Stimulated activated CD4-positive, alpha-beta T cell treated with anti-CD3 and anti-CD28 coated beads, Interleukin-2, amount 100 ng/mL, for 48 hours (primary cell): Measurements from ENCODE around the gene ATP6V0B.

Source experiments
- DNase-seq, 2 donors: peaks; one replicate each; pipeline ENCODE4 v3.0.0-alpha.2; 2020

Gene ATP6V0B

DNA sequence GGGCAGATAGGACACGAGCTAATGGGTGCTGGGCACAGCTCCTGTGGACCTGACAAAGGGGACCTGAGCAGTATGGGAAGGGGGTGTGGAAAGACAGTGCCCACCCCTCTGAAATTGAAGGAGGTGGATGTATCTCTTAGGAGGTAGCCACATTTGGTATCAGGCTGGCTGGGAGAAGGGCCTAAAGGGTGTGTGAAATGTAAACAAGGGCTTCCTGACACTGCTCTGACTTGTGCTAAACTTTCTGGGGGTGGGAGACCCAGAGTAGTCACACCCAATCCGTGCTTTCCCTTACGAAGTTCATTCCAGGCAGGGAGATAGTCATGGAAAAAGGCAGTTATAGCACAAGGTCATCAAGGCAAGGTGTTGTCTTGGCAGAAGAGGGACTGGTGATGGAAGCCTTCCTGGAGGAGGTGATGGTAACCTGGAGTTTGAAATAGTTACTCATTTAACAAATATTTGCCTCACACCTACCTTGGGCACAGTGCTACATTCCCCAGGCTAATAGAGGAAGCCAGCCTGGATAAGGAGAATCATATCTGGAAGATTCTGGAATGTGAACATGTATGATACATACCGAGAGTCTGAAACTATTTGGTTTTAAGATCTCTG lies 11.3 kb downstream of the ATP6V0B start:
- DNase-seq: no peak

DNA sequence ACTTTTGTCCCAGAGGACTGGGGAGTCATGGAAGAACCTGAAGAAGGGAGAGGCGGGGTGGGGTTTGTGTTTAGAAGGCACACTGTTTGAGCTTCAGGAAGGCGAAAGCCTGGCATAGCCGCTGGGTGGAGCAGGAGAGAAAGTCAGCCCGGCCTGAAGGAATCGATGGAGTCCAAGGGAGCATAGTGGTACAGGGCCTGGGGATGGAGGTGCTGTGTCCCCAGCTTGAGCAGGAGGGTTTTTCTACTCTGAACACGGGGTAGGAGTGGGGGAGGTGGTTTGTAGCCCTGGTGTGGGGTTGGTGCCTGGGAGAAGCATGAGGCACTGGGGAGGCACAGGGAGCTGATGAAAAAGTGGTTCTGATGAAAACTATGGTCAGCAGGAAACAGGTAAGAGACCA lies 12.0 kb downstream of the ATP6V0B start:
- no peak for DNase-seq

DNA sequence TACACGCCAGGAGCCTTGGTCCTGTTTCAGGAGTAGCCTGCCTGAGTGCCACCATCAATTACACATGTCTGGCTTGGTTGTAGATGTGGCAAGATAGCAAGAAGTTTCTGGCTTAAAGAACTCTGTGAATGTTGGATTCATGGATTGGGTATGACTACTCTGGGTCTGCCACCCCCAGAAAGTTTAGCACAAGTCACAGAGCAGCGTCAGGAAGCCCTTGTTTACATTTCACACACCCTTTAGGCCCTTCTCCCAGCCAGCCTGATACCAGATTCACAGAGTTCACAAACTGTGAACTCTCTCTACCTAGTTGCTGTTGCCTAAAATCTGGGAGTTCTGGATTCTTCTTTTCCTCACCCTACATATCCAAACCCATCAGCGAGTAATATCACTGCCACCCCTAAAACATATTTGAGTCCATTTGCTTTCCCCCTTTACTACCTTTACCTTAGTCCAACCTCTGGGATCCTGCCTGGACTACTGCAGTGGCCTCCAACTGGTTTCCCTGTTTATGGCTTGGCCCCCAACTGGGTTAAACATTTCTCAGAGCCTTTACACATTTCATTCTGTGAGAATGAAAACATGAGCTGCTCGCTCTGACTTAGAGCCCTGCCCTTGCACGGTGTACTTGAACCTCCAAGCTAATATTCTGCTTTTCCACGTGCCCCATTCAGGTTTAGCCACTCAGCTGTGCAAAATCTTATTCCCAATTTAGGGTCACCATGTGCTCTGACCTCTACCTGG lies 12.6 kb downstream of the ATP6V0B start:
- DNase-seq: no peak

DNA sequence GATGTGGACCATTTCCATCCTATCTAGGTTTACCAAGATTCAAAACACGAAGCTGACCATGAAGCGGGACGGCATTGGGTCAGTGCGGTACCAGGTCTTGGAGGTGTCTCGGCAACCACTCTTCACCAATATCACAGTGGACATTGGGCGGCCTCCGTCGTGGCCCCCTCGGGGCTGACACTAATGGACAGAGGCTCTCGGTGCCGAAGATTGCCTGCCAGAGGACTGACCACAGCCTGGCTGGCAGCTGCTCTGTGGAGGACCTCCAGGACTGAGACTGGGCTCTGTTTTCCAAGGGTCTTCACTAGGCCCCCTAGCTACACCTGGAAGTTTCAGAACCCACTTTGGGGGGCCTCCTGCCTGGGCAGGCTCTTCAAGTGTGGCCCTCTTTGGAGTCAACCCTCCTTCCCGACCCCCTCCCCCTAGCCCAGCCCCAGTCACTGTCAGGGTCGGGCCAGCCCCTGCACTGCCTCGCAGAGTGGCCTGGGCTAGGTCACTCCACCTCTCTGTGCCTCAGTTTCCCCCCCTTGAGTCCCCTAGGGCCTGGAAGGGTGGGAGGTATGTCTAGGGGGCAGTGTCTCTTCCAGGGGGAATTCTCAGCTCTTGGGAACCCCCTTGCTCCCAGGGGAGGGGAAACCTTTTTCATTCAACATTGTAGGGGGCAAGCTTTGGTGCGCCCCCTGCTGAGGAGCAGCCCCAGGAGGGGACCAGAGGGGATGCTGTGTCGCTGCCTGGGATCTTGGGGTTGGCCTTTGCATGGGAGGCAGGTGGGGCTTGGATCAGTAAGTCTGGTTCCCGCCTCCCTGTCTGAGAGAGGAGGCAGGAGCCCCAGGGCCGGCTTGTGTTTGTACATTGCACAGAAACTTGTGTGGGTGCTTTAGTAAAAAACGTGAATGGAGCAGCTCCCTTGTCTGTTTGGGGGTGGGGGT lies 15.8 kb downstream of the ATP6V0B start:
- DNase-seq: no peak

DNA sequence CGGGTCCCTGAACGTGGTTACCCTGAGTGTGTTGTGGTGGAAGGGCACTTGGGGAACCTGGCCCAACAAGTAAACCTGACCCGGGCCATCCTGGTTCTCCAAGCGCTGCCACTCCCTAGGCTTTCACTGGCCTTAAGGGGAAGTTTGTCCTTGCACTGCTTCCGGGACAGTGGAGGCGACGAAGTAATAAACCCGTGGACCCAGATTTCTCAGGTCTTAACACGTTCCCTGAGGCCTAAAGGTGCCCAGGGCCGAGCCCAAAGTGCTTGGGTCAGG lies 16.4 kb downstream of the ATP6V0B start:
- DNase-seq: no peak

DNA sequence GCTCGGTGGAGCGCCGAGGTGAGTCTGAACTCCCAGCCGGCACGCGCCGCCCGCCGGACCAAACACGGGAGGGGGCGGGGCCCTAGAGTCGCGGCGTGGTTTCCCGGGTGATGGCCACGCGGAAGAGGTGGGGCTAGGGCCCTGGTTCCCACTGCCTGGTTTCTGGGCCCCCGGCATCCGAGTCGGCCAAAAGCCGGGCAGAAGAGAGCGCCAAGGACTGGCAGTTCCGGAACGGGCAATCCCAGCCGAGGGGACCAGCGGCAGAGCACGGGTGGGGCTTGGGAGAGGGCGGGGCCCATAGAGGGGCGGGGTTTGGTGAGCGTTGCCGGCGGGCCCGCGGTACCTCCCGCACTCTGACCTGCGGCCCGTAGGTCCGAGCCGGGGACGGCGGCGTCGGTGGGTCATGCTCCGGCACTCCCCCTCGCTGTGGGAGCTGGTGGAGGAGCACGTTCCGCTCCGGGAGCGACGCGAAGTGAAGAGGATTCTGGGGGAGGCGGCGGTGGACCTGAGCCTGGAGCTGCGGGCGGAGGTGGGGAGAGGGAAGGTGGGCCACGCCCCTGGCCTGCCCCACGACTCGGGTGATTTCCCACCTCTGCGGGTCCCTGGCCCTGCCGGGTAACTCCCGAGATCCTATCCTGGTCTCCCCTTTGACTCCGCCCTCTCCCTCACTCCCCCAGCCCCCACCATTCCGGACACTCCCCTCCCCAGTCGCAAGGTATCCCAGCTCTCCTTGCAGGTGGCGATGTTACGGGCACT lies 16.9 kb downstream of the ATP6V0B start, which contains the start of gene CCDC24:
CCDC24 (plus strand) TSS at position 124 of the 756 bp plus-strand sequence; CDS start at position 404, 280 bp downstream.
- peak; percentile 69 to 71 for DNase-seq

DNA sequence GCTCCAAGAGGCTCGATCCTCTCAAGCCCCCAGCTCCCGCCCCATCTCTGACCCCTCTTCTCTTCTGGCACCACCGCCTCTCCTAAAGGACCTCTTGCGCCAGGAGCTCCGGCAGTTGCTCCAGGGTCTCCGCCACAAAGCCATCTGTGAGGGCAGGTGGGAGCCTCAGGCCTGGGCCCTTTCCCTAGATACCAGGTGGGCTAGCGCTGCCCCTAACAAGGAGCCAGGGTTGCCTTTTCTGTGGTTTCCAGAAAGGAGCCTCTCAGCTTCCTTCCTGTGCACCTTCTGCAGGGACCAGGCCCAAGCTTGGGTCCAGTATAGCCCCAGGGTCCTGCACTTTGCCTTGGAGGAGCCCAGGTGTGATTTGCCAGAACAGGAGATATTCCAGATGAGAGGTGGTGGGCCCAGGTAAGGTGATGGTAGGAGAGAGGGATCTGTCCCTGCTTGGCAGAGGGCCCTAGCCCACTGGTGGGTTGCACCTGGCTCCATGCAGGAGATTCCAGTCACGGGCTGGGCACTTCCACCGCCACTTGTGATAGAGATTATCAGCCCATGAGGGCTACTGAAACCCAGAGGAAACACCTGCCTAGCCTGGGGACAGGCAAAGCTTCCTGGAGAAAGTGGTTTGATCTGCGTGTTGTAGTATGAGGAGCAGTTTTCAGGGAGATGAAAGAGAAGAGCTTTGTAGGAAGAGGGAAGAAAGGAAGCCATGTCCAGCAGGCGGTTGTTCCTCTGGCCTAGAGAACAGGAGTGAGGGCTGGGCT lies 17.7 kb downstream of the ATP6V0B start:
- DNase-seq: no peak

DNA sequence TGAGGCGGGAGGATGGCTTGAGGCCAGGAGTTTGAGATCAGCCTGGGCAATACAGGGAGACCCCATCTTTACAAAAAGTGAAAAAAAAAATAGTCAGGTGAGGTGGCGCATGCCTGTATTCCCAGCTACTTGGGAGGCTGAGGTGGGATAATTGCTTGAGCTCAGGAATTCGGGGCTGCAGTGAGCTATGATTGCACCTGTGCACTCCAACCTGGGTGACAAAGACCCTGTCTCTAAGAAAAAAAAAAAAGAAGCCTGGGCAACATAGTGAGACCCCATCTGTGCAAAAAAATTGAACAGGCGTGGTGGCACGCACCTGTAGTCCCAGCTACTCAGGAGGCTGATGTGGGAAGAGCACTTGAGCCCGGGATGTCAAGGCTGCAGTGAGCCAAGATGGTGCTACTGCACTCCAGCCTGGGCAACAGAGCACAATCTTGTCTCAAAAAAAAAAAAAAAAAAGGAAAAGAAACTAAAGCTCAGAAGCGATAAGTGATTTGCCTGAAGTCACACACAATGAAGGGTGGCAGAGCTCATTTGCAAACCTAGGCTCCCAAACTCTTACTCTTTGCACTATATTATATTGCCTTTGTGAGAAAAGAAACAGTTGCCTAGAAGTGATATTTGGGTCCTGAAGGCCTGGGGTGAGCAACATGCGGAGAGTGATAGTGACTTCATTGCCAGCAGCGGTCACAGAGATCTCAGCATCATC lies 18.6 kb downstream of the ATP6V0B start:
- DNase-seq: no peak

DNA sequence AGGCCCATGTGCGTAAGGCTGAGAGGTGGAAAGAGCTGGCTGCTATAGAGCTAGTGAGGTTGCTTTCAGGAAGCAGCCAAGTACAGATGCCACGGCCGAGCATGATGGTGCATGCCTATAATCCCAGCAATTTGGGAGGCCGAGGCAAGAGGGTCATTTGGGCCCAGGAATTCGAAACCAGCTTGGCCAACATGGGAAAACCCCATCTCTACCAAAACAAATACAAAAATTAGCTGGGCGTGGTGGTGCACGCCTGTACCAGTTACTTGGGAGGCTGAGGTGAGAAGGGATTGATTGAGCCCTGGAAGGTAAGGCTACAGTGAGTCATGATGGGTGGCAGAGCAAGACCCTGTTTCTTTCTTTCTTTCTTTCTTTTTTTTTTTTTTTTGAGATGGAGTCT lies 19.3 kb downstream of the ATP6V0B start:
- DNase-seq: no peak

DNA sequence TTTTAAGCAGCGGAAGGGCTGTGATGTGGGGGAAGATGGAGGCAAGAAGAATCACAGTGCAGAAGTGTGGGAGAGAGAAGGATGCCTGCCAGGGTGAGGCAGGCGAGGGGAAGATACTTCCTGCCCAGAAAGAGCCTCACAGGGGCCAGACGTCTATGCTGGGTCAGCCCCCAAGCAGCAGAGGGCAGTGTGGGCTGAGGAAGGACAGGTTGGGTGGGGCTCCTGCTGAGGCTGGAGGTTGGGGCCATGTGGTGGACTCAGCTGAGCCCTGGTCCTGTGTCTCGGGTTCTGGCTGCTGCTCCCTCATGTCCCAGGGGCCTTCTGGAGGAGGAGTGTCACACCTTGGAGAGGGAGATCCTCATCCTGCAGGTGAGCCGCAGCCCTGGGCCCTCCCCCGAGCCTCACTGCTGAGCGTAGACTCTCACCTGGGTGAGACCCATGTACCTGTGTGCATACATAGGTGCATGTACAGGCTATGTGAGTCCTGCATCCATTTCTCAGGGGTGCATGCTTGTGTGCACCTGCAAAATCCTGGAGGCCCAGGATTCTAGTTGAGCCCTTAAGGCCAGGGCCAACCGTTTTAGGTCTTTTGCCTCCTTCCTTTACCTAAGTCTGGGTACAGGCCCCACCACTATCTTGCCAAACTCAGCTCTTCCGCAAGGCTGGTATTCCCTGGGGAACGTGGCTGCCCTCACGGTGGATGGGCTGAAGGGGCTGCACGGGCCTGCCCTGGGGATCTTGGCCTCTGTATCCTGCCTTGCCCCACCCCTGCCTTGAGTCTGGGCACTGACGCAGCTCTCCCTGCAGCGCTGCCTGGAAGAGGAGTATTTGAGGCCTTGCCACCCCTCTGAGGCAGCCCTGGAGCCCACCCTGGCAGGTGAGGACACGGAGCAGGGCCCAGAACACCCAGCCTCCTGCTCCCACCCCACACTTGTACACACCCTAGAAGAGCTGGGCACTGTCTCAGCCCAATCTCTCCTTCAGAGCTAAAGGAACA lies 20.3 kb downstream of the ATP6V0B start:
- no peak for DNase-seq

DNA sequence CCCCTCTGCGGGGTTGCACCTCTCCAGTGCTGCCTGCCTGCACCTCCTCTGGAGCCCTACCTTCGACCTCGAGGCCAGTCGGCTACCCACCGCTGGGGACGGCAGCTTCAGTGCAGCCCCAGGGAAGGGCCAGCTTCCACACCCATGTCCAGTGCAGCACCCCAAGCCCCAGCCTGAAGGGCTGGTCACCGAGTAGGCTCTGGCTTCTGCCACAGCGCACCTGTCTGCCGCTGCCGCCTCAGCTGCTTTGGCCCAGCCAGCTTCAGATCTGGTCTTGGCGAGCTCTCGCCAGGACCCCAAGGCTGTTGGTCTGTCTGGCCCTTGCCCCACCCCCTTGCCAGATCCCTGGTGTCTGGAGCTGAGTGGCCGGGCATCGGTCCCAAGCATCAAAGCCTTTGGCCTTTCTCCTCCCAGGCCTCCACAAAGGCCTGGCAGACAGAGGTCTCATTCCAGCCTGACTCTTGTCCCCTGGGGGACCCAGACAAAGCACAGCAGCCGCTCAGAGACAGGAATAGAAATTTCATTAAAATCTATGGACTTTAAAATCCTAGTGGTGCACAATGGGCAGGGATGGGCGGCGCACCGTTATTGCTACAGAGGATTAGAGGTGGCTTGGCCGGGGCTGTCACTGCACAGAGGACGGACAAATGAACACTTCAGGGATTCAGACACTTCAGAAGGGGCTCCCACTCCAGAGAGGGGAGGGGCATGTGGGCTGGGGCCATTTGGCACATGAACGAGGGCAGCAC lies 21.4 kb downstream of the ATP6V0B start:
- no peak for DNase-seq

DNA sequence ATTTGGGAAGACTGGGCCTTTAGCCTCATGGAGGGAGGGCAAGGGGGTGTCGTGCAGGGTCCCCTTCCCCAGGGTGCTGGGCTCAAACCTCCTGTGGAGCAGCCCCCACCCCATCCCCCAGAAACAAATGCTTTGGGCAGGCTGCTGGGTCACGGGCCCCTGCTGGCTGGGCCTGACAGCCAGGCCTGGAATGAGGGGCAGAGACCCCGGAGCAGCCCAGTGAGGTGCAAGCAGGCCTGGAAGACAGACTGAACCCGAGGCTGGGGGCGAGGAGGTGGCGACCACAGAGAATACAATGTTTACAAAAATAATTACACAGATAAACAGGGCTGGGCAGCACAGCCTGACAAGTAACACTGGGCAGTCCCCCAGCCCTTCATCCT lies 22.0 kb downstream of the ATP6V0B start:
- no peak for DNase-seq

DNA sequence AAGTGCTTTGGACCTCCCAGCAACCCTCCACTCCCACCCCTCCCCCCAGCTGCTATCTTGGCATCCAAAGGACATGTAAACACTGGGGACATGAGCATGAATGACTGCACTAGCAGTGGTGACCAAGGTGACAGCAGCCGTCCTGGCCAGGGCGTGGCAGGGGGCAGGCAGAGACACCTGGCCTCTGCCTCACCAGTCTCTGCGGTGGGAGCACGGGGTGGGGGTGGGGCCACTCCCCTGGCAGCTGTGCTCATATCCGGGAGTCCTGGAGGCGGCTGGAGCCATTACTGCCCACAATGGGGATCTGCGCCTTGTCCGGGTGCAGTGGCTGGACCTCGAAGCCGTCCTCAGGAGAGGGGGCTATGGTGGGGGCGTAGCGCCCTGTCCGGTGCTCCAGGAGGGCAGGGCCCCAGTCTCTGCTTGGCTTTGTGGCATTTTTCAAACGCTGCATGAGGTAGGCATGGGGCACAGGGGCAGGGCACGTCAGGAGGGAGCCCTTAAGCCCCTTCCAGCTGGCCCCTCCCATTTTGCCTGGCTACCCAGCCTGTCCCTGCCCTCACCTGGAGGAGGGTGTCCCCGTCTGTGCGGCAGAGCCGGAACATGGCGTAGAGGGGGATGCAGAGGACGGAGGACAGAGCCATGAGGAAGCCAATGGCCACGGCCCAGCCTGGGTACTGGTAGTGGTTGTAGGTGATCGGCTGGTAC lies 22.7 kb downstream of the ATP6V0B start:
- no peak for DNase-seq

DNA sequence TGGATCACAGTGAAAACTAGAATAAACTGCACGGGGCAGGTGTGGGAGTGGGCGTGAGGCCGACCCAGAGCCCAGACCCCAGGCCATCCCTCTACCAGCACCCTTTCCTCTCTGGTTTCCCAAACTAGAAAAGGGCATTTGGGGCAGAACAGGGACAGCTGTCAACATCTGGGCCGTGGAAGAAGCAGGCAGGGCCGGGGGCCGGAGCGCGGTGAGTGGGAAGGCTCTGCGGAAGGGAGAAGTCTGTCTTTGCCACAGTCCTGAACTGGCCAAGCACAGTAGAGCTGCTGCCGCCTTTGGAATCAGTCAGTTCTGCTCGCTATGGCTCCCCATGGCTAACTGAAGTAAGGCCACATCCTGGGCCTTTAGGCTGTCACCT lies 23.2 kb downstream of the ATP6V0B start:
- no peak for DNase-seq

DNA sequence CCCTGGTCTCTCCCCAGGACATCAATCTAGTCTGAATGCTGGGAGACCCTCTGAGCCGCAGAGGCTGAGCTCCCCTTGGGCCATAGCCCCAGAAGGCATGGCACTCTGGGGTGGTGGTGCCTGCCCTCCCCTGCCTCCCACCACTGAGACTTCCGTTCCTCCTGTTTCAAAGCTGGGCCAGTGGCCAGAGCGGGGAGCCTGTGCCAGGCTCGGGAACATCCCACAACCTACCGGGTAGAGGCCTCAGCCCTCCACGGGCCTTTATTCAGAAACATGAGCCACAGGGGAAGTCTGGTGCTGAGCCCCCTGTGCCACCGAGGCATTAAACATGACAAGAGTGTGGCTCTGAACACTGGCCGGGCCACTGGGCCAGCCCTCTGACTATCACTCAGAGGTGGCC lies 24.7 kb downstream of the ATP6V0B start:
- DNase-seq: no peak

DNA sequence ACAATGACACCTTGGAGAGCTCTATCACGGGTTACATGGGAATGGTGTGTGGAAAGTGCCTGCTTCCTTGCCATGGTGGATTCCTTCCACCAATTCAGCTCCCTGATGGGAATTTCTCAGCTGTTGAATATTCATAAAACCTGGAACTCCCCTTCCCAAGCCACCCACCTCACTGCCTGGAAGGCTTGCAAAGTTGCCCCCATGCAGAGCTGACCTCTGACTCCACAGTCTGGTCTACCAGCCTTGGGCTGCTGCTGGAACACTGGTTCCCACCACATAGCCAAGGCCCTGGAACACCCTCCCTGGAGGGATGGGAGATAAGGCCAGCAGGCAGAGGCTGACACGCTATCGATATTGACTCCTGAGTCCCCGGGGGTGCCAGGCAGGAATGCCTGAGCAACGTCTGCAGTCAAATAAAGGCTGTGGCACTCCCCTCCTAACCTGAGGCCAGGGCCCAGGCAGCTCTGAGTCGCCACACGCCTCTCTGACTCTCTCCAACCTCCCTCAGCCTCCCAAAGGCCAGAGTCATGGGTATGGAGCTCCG lies 25.4 kb downstream of the ATP6V0B start:
- no peak for DNase-seq

DNA sequence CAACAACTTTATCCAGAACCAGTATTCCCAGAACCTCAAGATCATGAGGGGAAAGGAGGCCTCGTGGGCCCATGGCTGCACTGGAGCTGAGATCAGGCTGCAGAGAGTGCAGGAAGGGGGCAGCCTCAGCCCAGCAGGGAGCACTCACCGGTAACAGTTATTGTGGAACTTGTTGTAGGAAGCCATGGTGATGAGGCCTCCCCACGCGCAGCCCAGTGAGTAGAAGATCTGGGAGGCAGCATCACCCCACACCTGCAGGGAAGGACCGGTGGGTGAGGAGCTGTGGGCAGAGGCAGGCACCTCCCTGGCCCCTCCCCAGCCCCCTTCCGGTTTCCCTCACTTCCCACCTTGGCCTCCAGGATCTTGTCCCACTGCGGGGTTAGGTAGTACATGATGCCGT lies 27.4 kb downstream of the ATP6V0B start:
- DNase-seq: no peak

DNA sequence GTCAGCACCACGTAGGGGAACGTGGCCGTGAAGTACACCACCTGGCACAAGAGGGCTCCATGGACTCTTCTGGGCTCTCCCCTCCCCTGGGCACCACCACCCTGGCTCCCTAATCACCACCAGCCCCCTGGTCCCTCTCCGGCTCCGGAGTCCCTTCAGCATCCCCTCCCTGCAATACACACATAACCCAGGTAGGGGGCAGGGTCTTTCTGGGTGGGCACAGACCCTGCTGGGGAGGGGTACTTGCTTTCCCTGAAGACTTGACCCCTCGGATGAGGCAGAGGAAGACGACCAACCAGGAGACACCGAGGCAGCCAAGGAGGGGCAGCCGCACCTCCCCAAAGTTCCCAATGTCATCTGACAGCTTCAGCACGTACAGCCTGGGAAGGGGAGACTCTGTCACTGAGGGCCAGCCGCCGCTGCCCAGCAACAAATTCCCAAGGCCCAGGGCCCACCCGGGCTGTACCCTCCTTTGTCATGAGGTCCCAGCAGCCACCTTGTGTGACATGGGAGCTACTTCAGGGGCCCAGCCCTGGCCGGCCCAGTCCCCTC lies 27.9 kb downstream of the ATP6V0B start:
- DNase-seq: no peak
